MM.1S (cell line): ENCODE results near the gene ETHE1.

ENCODE experiments used
- DNase-seq: peaks from one replicate; pipeline ENCODE4 v3.0.0-alpha.2; 2015
- H2AFZ ChIP-seq: fragments of 300-600 bp; sonication (generic); 2 replicates; pipeline ENCODE4 v1.6.0; 2016; ENCODE audit warnings: antibody characterized with exemption, low read length
- H3F3A ChIP-seq: fragments of 300-600 bp; sonication (generic); 2 replicates; pipeline ENCODE4 v1.6.1; 2016; ENCODE audit warnings: mild to moderate bottlenecking, antibody characterized with exemption, low read length, moderate library complexity, mixed read lengths; ENCODE audit not compliant: insufficient read depth
- H3K27ac ChIP-seq: fragments of 300-600 bp; sonication (generic); 2 replicates; pipeline ENCODE4 v1.5.1; 2016; ENCODE audit warnings: mild to moderate bottlenecking, low read length
- H3K27me3 ChIP-seq: fragments of 300-600 bp; sonication (generic); replicated peaks from 2 replicates; pipeline ENCODE4 v1.6.0; 2016; ENCODE audit warnings: low read length; ENCODE audit not compliant: insufficient read depth
- H3K36me3 ChIP-seq: fragments of 300-600 bp; sonication (generic); replicated peaks from 2 replicates; pipeline ENCODE4 v1.6.1; 2016; ENCODE audit warnings: mild to moderate bottlenecking, low read length, mixed read lengths; ENCODE audit not compliant: insufficient read depth
- H3K4me1 ChIP-seq: fragments of 300-600 bp; sonication (generic); 2 replicates; pipeline ENCODE4 v1.6.1; 2016; ENCODE audit warnings: low read length, mixed read lengths
- H3K4me2 ChIP-seq: fragments of 300-600 bp; sonication (generic); 2 replicates; pipeline ENCODE4 v1.6.0; 2016; ENCODE audit warnings: low read depth, low read length
- H3K4me3 ChIP-seq: fragments of 300-600 bp; sonication (generic); 2 replicates; pipeline ENCODE4 v1.5.1; 2016; ENCODE audit warnings: low read length, mixed read lengths
- H3K79me2 ChIP-seq: fragments of 300-600 bp; sonication (generic); 2 replicates; pipeline ENCODE4 v1.6.1; 2016; ENCODE audit warnings: mixed run types, low read length, mixed read lengths
- H3K9ac ChIP-seq: fragments of 300-600 bp; sonication (generic); 2 replicates; pipeline ENCODE4 v1.6.1; 2016; ENCODE audit warnings: low read length, mixed read lengths
- H3K9me2 ChIP-seq: fragments of 300-600 bp; sonication (generic); replicated peaks from 2 replicates; pipeline ENCODE4 v1.6.1; 2016; ENCODE audit warnings: mild to moderate bottlenecking, low read length, mixed read lengths; ENCODE audit not compliant: insufficient read depth
- H3K9me3 ChIP-seq: fragments of 300-600 bp; sonication (generic); replicated peaks from 2 replicates; pipeline ENCODE4 v1.6.1; 2016; ENCODE audit warnings: mild to moderate bottlenecking, low read length, mixed read lengths; ENCODE audit not compliant: insufficient read depth
- H4K20me1 ChIP-seq: fragments of 300-600 bp; sonication (generic); 2 replicates; pipeline ENCODE4 v1.6.1; 2016; ENCODE audit warnings: mild to moderate bottlenecking, low read length, moderate library complexity, mixed read lengths; ENCODE audit not compliant: insufficient read depth
- CTCF ChIP-seq: fragments of 300-600 bp; sonication (generic); IDR thresholded peaks from 2 replicates; pipeline ENCODE4 v1.5.1; 2016; ENCODE audit warnings: antibody characterized with exemption, low read length, mixed read lengths
- EZH2 ChIP-seq: fragments of 300-600 bp; sonication (generic); optimal IDR thresholded peaks from 2 replicates; pipeline ENCODE3; 2017; ENCODE audit warnings: low read depth, mild to moderate bottlenecking, antibody characterized with exemption, low read length, mixed read lengths
- EZH2phosphoT487 ChIP-seq: fragments of 300-600 bp; sonication (generic); IDR thresholded peaks from 2 replicates; pipeline ENCODE4 v1.6.1; 2018; ENCODE audit warnings: antibody characterized with exemption, low read length

Gene ETHE1

GRCh38 chr19:43483281-43483680 lies 43.7 kb downstream of the ETHE1 start:
- no peak overlapping the region for H3K27ac ChIP-seq
- DNase-seq: no peak
- no peaks in the 10 kb centered on the region for H3K9me3 ChIP-seq
- no peak overlapping the region for H2AFZ ChIP-seq
- H4K20me1 ChIP-seq: no peaks in the 10 kb centered on the region
- TF ChIP-seq CTCF (no peak), EZH2phosphoT487 (no peak), EZH2 (no peak)
- no peaks in the 10 kb centered on the region for H3K36me3 ChIP-seq
- H3K4me1 ChIP-seq: no peaks in the 10 kb centered on the region
- no peak overlapping the region for H3K4me2 ChIP-seq
- H3K9me2 ChIP-seq: no peaks in the 10 kb centered on the region
- H3K27me3 ChIP-seq: no peaks in the 10 kb centered on the region
- H3K4me3 ChIP-seq: no peak overlapping the region
- H3K9ac ChIP-seq: no peak overlapping the region
- no peaks in the 10 kb centered on the region for H3K79me2 ChIP-seq
- no peaks in the 10 kb centered on the region for H3F3A ChIP-seq

- TF ChIP-seq EZH2 (no peak), CTCF (no peak), EZH2phosphoT487 (no peak)
- H3K79me2 ChIP-seq: no peaks in the 10 kb centered on the region
- no peak overlapping the region for H3K4me3 ChIP-seq
- no peaks in the 10 kb centered on the region for H3K9me2 ChIP-seq
- H4K20me1 ChIP-seq: no peaks in the 10 kb centered on the region
- H3K4me2 ChIP-seq: no peak overlapping the region
- H3K9ac ChIP-seq: no peak overlapping the region
- no peaks in the 10 kb centered on the region for H3F3A ChIP-seq
- no peaks in the 10 kb centered on the region for H3K4me1 ChIP-seq
- no peak overlapping the region for H3K27ac ChIP-seq
- DNase-seq: no peak
- H3K9me3 ChIP-seq: no peaks in the 10 kb centered on the region
- H3K36me3 ChIP-seq: no peaks in the 10 kb centered on the region
- H3K27me3 ChIP-seq: no peaks in the 10 kb centered on the region
- no peak overlapping the region for H2AFZ ChIP-seq
These were observed 44.8 kb downstream of the ETHE1 start for GRCh38 chr19:43482193-43482592.

- no peak for DNase-seq
- Histone ChIP-seq H3K9me2 (no peaks in the 10 kb centered on the region), H3K9me3 (no peaks in the 10 kb centered on the region), H3F3A (no peaks in the 10 kb centered on the region), H3K4me2 (no peak overlapping the region), H4K20me1 (no peaks in the 10 kb centered on the region), H3K27me3 (no peaks in the 10 kb centered on the region), H3K27ac (no peak overlapping the region), H3K4me3 (no peak overlapping the region), H3K36me3 (no peaks in the 10 kb centered on the region), H2AFZ (no peak overlapping the region), H3K9ac (no peak overlapping the region), H3K79me2 (no peaks in the 10 kb centered on the region), H3K4me1 (no peaks in the 10 kb centered on the region)
- no peak for TF ChIP-seq EZH2phosphoT487
- no peak for TF ChIP-seq CTCF
- TF ChIP-seq EZH2: no peak
These were observed 45.3 kb downstream of the ETHE1 start for GRCh38 chr19:43481701-43482100.
